Dermis blood vessel endothelial cell (primary cell): ENCODE data around the gene RABGGTA. TPM values are rescaled to one million over a fixed set of nuclear protein-coding genes. Genes with fewer than 3 reads are reported as not detected.
"Not testable (repeated sequence)": the region's sequence is repeated elsewhere in the genome, so short reads cannot be mapped to it uniquely, and the experiment has no call there.

Source experiments
- DNase-seq: peaks from one replicate; pipeline ENCODE4 v3.0.0; 2010
- total RNA-seq: library from RNA; depleted of rRNA; stranded (reverse); fragments of >200 nt; gene quantifications from 2 replicates; pipeline ENCODE4 v1.2.3, GENCODE V29; 2014

The RABGGTA gene
- total RNA-seq, 1 donor from 2014 or later, result 27.9 TPM

DNA sequence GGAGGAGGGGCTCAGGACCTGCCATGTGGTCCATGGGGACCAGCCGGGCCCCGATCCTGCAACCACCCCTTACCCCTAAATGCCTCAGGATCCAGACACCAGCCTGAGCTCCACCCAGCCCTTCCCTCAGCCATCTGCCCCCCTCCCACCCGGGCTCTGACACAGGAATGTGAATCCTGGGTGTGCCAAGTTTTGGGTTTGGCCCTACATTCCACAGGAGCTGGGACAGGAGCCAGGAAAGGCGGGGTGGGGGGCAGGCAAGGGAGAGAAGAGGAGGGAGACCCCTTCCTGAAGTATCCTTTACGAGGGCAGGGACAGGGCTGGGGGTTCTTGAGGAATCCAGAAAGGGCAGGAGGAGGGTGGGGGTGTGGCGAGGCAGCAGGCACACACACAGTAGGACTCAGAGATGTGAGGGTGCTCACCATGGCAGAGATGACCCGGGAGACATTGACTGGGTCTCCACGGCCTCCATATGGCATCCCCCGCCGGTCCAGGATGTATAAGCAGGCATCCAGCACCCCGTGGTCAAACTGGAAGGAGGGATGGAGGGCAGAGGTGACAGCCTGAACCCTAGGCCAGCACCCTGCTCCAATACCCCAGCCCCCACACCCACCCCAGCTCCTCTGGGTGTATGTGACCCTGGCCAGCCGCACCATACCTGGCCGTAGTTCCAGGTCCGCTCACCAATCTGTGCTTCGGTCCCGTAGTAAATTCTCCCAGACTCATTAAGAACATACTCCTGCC, 11.9 kb downstream of the RABGGTA start:
- no peak for DNase-seq

- DNase-seq, result no peak
Measured at GRCh38 chr14:24258548-24259265, 12.7 kb downstream of the RABGGTA start.

- DNase-seq, result no peak
Measured at GRCh38 chr14:24258119-24258518, 13.3 kb downstream of the RABGGTA start.

GRCh38 chr14:24256960-24257359, 14.4 kb downstream of the RABGGTA start:
- DNase-seq, result no peak

- DNase-seq, result no peak
Measured at GRCh38 chr14:24255931-24256711, 15.3 kb downstream of the RABGGTA start.

- no peak for DNase-seq
Measured at GRCh38 chr14:24255438-24255837, 16.0 kb downstream of the RABGGTA start.

DNA sequence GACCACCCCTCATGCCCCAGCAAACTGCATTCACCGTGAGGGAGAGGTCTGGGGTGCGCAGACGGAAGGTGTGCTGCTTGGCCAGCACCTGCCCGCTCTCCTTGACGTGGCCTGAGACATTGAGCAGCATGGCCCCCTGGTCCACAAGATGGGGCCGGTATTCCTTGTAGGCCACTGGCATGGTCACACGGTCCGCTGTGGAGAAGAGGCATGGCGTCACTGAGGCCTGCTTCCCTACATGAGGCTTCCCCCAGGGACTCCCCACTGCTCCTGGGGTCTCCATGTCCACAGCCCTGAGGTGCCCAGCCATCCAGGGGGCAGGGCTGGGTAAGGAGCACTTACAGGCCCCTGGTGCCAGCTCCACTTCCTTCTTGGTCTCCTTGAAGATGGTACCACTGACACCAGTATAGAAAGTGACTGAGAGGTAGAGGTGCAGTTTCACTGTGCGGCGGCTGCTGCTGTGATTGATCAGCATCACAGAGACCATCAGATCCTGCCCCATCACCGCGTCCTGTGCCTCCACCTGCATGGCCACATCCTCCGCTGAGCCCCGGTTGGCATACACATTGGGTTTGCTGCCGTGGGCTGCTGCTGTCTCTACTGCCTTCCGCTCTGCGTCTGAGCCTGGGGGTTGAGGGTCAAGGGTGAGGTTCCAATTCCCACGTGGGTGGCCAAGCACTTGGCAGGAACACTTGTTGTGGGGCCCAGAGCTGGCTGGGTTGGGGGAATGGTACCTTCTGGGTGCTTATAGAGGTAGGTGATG, 16.6 kb downstream of the RABGGTA start:
- no peak for DNase-seq

DNA sequence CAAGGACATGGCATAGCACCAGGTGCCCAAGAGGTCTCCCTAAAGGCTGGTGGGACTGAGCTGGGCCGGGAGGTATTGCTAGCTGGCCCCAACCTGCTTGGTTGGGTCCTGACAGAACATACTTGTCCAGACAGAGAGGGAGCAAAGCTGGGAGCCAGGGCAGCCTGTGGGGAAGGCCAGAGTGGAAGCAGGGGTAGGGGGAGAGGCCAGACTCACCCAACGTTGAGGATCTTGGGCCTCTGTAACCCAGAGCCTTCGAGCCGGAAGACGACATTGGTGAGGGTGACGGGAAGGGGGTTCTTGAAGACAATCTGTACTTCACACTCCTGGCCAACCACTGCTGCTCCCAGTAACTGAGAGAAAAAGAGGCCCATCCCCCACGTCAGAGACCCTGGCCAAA, 17.5 kb downstream of the RABGGTA start:
- no peak for DNase-seq

- no peak for DNase-seq
Measured at GRCh38 chr14:24252289-24253124, 18.9 kb downstream of the RABGGTA start.

GRCh38 chr14:24251880-24252288, 19.5 kb downstream of the RABGGTA start:
- DNase-seq, result peak; percentile 45

GRCh38 chr14:24250354-24250753, 21.0 kb downstream of the RABGGTA start:
- DNase-seq, result no peak

GRCh38 chr14:24249230-24250021, 22.0 kb downstream of the RABGGTA start:
- no peak for DNase-seq

- DNase-seq, result no peak
Measured at GRCh38 chr14:24247422-24247821, 24.0 kb downstream of the RABGGTA start.

DNA sequence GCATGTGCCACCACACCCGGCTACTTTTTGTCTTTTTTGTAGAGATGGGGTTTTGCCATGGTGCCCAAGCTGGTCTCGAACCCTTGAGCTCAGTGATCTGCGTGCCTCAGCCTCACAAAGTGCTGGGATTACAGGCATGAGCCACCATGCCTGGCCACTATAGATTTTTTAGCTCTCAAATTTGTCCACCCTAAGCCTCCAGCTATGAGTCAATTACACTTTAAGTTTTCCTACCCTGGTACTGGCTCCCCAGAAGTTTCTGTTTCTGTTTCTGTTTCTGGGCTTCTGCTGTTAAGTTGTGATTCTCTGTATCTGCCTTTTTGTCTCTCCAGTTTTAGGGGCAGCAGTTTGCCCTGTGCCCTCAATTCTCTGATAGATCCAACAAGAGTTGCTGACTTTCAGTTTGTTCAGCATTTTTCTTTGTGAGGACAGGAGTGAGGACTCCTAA, 24.6 kb downstream of the RABGGTA start:
- no peak for DNase-seq

GRCh38 chr14:24245350-24245749, 26.0 kb downstream of the RABGGTA start:
- DNase-seq, result not testable (repeated sequence)

GRCh38 chr14:24243336-24243836, 28.0 kb downstream of the RABGGTA start:
- DNase-seq, result peak; percentile 49

DNA sequence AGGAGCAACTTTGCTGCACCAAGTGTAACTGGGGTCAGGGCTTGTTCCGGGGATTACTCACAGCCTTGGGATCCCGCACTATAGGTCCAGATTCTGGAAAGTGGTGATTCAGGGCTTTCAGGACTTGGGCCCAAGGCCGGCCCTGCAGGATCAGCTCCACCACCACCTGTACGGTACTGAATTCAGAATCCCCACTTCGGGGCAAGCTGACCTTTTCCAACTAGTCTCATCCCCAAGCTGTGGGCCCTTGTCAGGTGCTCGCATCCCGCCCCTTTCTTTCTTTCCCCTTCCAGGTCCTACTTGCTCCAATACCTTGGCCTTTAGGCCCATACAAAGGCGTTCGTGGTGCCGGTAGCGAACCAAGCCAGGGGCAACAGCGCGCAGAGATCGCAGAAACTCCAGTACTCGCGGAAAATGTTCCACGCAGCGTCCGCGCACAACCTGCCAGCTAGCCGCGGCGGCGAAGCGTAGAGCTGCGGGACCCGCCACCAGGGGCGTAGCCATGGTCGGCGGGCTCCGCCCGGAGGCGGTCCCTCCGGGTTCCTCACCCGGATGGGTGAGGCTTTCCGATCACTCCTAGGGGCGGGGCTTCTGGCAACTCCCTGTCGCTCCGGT, 29.5 kb downstream of the RABGGTA start:
- DNase-seq, result peak; percentile 91

DNA sequence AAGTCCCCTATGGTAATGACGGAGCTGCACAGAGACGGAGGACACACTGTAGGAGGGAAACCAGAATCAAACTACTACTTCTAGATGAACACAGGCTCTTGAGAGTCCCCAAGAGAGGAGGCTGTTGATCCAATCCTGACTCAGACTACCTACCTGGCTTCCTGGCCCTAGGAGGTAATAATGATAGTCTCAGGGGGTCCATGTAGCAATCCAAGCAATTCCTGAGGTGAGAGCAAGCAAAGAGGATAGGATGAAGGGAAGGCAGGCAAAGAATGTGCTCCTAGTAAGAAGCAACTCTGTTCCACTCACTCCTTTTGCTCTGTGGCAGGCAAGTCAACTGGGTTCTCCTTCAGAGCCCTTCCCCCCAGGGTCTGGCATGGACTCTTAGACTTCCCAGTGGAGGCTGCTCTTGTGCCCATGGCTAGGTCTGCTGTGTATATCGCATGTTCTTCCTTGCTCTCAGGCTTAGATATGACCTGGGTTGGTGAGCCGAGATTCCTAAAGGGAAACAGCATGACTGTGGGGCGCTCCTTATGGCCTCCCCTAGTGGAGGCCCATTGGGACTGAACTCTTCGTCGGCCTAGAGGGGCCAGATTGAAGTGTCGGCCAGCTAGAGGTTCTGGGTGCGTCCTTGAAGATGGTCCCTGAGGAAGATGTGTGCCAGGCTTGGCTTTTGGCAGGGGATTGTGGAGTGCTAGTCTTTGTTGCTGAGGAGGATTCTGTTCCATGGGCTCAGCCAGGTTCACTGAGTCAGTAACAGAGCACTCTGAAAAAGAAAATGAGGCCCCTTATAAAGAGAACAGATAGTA, 31.1 kb downstream of the RABGGTA start:
- DNase-seq, result no peak

DNA sequence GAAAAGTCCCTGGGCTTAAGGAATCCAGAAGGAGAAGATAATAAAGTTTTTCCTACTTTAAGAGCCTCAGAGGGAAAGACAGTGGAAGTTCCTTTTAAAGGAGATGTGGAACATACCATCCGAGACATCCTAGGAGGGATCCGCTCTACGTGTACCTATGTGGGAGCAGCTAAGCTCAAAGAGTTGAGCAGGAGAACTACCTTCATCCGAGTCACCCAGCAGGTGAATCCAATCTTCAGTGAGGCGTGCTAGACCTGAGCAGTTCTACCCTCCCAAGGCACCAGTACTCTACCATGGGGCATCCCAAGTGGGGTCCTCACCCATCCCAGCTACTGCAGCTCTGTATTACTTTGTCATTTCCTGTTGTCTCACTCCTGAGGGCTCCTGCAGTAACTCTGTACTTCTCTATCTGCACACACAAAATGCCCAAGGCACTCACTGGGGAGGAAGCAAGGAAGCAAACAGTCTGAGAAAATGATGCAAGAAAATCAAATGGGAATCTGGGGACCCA, 32.8 kb downstream of the RABGGTA start:
- DNase-seq, result no peak
